Activated CD8-positive, alpha-beta memory T cell treated with anti-CD3 and anti-CD28 coated beads for 4 hours (primary cell): ENCODE measurements around the gene TSPEAR.
"Not testable (repeated sequence)": the region's sequence is repeated elsewhere in the genome, so short reads cannot be mapped to it uniquely, and the experiment has no call there.

Source experiments
- DNase-seq, 2 donors: peaks; one replicate each; pipeline ENCODE4 v3.0.0-alpha.2; 2020; ENCODE audit warnings: low read depth in 2 of 2

The TSPEAR gene

DNA sequence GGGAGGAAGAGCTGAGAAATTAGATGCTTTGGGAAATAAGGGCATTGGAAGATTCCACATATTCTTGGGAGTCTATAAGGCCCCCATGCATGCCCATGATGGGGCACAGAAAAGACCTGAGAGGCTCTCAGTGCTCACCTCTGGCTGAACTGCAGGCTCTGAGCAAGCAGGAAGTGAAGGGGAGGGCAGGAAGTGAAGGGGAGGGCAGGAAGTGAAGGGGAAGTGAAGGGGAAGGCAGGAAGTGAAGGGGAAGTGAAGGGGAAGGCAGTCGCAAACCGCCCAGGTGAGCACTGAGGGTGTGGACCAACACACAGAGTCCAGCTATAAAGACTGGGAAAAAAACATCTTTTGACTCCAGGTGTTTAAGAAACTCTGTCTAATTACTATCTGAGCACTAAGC is 80.9 kb downstream of the TSPEAR start:
- DNase-seq = no peak

DNA sequence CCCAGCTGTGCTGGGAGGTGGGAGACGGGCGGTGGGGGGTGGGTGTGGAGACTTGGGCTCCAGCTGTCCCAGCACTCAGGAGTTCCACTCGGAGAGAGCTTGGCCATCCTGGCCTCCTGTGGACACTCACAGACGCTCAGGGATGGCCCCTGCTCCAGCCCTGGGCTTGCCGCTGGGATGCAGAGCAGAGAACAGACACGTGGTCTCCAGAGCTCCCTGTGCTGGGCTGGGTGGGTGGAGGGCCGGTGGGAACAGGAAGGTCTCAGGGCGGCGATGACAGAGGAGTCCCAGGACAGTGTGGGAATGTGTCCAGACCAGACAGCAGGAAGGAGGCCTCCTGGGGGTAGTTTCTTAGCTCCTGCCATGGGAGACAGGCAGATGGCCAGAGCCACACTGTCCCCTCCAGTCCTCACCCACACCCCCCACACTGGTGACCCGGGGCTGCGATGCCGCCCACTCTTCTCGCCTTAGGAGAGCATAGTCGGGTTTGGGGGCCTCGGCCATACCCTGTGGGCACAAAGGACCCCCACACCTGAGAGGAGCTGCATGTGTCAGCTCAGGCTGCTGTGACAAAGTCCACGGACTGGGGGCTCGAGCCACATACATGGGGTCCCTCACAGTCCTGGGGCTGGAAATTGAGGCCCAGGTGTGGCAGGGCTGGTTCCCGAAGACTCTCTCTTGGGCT is 82.5 kb downstream of the TSPEAR start:
- DNase-seq = no peak

DNA sequence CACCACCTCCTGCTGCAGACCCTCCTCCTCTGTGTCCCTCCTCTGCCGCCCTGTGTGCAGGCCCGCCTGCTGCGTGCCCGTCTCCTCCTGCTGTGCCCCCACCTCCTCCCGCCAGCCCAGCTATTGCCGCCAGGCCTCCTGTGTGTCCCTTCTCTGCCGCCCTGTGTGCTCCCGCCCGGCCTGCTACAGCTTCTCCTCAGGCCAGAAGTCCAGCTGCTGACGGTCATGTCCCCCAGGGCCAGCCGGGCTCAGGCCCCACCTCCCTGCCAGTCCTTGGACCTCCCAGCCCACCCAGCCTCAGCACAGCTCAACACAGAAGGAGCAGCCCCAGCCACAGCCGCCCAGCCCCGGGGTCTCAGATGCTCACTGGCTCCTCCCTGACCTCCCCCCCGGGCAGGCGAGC is 83.5 kb downstream of the TSPEAR start:
- not testable (repeated sequence) for DNase-seq

DNA sequence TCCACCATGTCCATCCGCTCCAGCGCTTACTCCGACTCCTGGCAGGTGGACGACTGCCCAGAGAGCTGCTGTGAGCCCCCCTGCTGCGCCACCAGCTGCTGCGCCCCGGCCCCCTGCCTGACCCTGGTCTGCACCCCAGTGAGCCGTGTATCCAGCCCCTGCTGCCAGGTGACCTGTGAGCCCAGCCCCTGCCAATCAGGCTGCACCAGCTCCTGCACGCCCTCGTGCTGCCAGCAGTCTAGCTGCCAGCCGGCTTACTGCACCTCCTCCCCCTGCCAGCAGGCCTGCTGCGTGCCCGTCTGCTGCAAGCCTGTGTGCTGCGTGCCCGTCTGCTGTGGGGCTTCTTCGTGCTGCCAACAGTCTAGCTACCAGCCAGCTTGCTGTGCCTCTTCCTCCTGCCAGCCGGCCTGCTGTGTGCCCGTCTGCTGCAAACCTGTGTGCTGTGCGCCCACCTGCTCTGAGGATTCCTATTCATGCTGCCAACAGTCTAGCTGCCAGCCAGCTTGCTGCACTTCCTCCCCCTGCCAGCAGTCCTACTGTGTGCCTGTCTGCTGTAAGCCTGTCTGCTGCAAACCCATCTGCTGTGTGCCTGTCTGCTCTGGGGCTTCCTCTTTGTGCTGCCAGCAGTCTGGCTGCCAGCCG is 84.1 kb downstream of the TSPEAR start:
- not testable (repeated sequence) for DNase-seq

DNA sequence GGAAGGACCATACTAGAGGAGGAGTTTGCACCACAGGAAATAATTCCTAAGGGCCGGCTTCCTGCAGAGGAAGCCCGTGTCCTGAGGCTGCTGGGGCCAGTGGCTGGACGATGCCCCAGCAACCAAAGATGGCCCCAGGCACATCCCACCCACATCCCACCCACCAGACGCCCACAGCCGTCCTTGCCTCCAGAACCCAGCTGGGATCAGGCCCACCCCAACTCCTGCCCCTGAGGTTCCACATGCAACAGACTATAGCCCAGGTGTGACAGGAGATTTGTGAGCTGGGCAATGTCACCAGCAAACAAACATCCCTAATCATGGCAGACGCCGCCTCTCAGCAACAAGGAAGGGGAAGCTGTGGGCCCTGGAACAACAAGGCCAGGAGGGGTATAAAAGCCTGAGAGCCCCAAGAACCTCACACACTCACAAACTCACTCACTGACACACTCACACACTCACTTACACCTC is 84.7 kb downstream of the TSPEAR start, which contains the start of gene KRTAP10-9:
TSS of gene KRTAP10-9 (plus strand) at position 421 of the 471 bp plus-strand sequence. CDS start 79 bp downstream, outside the sequence.
- no peak for DNase-seq

DNA sequence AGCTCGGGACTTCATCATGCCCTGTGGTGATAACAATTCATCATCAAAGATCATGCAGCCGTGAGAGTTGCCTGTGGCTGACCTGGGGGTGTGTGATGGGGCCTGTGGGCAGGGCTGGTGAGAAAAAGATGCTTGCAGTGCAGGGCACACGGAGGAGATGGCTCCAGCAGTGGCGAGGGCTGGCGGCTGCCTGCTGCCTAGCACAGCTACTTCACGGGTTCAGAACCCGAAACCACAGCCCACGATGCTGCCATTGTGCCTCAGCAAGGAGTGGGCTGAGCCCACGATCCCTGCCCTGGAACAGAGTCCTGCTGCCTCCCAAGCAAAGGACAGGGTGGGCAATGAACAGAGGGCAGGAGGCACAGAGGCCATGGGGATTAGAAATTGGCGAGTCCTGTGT is 85.1 kb downstream of the TSPEAR start:
- DNase-seq = no peak

DNA sequence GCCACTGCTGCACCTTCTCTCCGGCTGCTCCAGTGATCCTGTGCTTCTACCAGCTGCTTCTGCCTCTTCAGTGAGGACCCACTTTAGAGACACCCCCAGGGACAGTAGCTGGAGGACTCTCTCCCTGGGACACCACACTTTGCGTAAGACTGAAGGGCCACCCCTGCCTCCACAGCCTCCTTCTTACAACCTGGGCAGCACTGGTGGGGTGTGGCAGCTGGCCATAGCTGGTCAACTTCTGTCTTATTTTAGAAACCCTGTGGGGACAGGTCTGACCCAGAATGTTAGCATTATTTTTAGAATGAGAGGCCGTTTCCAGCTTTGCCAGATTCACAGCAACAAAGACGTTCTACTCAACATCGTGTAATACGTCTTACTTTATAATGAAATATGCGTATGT is 85.6 kb downstream of the TSPEAR start:
- no peak for DNase-seq

DNA sequence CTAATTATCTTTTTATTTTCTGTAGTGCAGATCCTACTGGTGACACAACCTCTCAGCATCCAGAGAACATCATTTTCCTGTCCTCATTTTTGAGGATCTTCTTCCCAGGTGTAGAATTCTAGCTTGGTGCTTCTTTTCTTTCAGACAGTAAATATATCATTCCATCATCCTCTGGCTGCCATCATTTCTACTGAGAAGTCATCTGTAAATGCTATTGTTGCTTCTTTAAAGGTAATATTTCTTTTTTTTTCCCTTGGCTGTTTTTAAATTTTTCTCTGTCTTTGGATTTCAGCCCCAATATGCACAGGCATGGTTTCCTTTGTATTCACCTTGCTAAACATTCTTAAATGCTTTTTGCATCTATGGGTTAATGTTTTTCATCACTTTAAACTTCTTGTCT is 87.8 kb downstream of the TSPEAR start:
- DNase-seq = no peak

DNA sequence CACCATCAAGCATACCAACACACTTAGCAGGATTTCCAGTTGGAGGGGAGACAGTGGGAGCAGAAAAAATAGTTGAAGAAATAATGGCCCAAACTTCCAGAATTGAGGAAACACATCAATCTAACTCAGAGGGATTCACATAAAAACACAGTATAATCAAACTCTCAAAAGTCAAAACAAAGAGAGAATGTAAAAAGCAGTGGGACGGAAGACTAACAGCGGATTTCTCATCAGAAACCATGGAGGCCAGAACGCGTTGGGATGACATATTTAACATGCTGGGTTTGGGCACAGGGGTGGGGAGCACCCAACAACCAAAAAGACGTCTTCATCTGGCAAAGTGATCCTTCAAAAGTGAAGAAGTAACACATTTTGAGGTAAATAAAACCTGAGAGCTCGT is 91.5 kb downstream of the TSPEAR start:
- DNase-seq = no peak

DNA sequence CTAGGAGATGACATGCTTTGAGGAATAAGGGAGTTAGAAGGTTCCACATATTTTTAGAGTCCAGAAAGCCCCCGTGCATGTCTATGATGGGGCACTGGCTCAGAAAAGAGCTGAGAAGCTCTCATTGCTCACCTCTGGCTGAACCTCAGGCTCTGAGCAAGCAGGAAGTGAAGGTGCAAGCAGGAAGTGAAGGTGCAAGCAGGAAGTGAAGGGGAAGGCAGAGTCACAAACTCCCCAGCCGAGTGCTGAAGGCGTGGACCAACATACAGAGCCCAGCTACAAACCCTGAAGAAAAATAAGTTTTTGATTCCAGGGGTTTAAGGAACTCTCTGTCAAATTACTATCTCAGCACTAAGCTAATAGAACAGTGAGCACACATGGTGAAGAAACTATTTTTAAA is 92.5 kb downstream of the TSPEAR start:
- DNase-seq = peak; percentile 30 to 57

DNA sequence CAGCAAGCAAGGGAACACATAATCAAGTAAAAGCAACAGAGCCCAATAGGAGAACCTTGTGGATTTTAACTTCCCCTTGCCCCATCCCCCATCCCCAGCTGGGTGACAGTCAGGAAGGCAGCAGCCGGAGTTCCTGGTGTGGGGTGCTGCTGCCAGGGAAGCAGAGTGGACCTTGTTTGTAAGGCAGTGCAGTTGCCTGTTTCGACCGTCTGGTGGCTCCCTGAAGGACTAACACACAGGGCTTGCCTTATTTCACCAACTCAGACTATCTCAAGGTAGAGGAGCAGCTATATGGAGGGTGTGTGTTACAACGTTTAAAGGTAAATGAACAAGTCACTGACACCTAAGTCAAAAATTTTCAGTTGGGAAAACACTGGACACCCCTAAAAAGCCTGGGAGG is 92.9 kb downstream of the TSPEAR start:
- no peak for DNase-seq

DNA sequence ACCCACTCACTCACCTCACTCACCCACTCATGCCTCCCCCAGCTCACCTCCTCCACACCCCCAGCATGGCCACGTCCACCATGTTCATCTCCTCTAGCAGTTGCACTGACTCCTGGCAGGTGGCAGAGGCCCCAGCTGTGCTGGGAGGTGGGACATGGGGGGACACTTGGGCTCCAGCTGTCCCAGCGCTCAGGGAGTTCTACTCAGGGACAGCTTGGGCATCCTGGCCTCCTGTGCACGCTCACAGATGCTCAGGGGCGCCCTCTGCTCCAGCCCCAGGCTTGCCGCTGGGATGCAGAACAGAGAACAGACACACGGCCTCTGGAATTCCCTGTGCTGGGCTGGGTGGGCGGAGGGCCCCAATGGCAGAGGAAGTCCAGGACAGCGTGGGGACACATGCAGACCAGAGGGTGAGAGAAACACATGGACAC is 94.3 kb downstream of the TSPEAR start:
- DNase-seq = no peak

DNA sequence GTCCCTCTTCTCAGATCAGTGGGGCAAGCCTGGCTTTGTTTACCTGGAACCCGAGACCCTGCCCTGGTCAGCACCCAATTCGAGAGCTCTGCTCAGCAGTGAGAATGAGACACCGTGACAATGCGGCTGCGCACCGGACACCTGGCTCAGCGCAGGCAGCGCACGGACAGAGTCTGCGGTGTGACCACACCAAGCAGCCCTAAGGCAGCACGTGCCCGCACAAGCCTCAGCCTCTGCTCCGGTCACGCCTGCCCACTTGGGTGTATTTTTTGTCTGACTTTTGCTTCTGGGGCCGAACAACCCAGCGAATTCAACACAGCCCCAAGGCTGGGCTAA is 94.8 kb downstream of the TSPEAR start:
- DNase-seq = no peak

DNA sequence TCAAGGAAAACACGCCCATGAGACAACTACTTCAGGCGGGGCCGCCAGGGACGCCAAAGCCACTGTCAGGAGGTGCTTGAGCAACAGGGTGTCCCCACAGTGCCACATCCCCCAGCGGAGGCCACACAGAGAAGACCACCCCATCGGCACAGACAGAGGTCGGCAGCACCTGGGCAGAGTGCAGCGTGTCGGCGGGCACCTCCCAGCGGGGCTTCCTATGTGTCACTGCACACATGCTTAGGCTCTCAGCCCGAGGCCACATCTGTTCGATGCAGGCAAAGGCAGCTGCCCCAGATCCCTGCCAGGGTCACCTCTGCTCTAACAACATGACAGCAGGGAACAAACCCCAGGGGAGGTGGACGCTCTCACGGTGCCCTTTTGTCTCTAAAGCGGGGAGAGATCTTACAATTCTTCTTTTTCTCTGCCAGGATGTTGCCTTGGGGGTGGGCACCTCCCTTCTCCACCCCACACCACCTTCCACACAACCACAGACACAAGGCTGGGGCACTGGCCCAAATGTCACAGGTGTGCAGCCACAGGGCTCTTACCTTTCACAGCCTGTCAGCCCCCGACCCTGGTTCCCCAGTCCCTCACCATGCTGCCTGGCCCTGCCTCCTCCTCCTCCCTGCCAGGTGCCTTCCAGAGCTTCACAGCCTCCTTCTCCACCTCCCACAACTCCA is 95.3 kb downstream of the TSPEAR start:
- no peak for DNase-seq

DNA sequence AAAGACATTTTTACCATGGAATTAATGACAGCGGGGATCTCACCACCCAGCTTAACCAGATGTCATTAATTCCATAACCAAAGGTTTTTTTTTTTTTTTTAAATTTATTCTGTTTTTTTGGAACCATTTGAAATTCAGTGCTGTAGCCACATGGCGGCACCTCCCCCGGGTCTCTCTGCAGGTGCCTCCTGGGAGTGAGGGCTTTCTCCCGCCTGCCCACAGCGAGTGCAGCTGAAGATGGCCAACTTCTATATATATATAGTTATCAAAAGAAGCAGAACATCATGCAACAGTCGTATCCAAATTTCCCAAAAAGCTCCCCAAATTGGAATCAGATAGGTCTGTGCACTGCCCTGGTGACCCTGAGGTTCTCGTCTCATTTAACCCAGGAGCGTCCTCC is 95.9 kb downstream of the TSPEAR start:
- no peak for DNase-seq

DNA sequence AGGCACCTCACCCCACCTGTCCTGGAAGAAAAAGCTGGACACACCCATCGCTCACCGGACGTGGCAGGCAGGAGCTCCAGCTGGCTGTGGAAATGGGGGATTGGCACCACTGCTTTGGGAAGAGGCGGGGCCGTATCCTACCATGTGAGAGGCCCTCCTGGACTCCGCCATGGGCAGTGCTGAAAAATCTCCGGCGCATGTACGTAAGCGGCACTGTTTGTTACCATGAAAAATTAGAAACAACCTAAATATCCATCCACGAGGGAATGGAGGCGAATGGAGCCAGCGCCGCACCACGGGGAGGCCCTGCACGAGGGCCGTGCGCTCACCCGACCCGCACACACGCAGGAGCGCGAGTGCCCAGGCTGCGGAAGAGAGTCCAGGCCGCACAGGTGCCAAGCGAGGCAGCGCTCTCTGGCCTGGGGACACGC is 96.4 kb downstream of the TSPEAR start:
- DNase-seq = no peak

DNA sequence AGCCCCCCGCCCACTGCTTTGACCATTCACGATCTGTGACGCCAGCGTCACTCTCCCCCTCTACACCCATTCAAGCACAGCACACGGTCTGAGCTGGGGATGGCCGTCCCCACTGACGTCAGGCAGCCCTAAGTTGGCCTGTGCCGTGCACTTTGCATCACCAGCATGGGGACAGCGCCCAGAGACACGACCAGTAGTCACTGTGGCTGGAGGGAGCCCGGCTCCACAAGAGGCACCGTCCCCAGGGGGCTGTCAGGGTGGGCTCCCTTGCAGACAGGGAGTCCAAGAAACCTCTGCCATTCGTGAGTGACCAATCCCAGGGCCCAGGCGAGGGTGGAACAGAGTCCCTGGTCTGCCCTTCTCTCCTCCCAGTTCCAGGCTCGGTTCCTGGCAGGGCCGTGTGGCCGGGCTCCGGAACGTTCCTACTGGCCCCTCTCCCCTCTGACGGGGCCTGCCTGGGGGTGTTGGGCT is 97.2 kb downstream of the TSPEAR start:
- no peak for DNase-seq

DNA sequence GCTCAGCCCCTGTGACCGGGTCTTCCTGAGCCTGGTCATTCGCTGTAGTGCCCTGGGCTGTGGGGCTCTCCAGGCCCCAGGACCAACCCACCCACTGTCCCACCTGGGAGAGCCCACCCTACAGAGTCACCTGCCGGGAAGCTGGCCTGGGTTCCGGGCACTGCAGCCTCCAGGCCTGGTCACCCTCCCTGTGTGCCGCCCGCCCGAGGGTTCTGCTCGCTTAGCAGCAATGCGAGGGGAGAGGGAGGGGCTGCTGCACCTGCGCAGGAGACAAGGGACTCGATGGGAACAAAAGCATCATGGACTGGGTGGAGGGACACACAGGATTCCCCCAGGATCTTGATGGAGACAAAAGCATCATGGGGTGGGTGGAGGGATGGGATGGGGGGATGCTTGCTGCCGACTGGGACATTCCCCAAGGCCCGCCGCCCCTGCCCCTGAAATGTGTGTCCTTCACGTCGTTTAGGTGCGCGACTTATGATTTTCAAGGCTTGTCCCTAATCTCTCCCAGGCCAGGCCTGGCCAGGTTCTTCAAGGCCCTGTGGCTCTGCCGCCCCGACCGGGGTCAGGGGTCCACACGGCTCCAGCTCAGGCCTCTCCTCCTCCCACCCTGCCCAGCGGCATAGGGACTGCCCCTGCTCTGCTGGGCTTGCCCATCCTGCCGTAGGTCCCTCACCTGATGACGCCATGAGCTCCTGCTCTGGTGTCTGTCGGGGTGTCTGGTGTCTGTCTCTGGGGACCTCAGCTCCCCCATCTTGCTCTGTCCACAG is 97.8 kb downstream of the TSPEAR start:
- DNase-seq = no peak

DNA sequence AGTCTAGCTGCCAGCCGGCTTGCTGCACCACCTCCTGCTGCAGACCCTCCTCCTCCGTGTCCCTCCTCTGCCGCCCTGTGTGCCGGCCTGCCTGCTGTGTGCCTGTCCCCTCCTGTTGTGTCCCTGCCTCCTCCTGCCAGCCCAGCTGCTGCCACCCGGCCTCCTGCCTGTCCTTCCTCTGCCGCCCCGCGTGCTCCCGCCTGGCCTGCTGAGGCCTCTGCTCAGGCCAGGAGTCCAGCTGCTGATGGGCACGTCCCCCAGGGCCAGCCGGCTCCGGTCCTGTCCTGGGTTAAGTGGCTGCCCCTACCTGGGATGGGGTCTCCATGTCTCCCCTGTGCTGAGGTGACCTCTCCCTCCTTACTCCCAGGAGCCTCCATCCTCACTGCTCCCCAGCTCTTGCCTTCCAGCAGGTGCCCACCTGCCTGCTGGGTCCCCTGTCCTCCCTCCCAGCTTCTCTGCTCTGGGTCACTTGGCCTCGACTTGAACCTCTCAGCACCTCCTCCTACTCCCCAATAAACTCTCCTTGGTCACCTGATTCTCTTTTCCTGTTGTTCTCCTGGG is 98.6 kb downstream of the TSPEAR start:
- DNase-seq = no peak

DNA sequence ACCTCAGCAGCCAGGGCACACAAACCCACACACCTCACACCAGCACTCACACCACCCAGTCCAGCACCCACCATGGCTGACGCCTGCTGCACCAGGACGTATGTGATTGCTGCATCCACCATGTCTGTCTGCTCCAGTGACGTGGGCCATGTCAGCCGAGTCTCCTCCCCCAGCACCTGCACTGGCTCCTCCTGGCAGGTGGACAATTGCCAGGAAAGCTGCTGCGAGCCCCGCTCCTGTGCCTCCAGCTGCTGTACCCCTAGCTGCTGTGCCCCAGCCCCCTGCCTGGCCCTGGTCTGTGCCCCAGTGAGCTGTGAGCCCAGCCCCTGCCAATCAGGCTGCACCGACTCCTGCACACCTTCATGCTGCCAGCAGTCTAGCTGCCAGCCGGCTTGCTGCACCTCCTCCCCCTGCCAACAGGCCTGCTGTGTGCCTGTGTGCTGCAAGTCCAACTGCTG is 99.3 kb downstream of the TSPEAR start, which contains the start of gene KRTAP10-8:
TSS of gene KRTAP10-8 (plus strand) at position 51 of the 458 bp plus-strand sequence. CDS start at position 73, 22 bp downstream.
- DNase-seq = no peak

DNA sequence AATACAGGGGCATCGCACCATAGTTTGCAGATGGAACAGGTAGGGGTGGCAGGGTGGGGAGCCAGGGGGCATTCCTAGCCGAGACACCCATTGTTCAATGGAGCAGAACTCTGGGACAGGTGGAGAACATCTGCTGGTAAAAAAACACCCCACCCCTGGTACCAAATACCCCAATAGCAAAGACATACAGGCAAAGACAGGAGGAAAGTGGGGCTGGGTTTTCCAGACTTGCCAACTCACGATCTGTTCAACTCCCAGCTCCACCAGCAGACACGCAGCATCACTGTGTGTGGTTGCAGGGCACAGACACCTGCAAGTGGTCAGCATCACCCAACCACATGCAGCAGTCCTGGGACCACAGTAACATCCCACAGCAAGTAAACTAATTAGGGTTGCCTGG is 99.8 kb downstream of the TSPEAR start:
- DNase-seq = no peak
